Right lobe of liver (tissue), 6 donors: ENCODE data around the gene AGT. TPM values are rescaled to one million over a fixed set of nuclear protein-coding genes. Genes with fewer than 3 reads are reported as not detected.

Experiments used
- ATAC-seq, 4 donors: fragments of 200-7000 bp; cut with Tn5 transposase; one replicate each; pipeline ENCODE4 v1.9.1; 2020; ENCODE audit warnings: mild to moderate bottlenecking in 4 of 4, moderate library complexity in 4 of 4
- DNase-seq, 3 donors: peaks; one replicate each; pipeline ENCODE4 v3.0.0-alpha.2; 2020
- H3K27ac ChIP-seq, 3 donors: fragments of 200-600 bp; one replicate each; pipeline ENCODE4 v1.8.0; 2022
- H3K27me3 ChIP-seq, 2 donors: fragments of 200-600 bp; one replicate each; pipeline ENCODE4 v1.8.0; 2022
- H3K36me3 ChIP-seq, 4 donors: fragments of 200-600 bp; sonication (generic) in 1 of 4; one replicate each; pipeline versions ENCODE4 v1.5.1 to v1.8.0; 2017 to 2022; ENCODE audit warnings: control low read depth in 1 of 4
- H3K4me1 ChIP-seq, 4 donors: fragments of 200-600 bp; sonication (generic) in 1 of 4; one replicate each; pipeline versions ENCODE4 v1.5.1 to v1.8.0; 2017 to 2022; ENCODE audit warnings: control low read depth in 1 of 4
- H3K4me3 ChIP-seq, 3 donors: fragments of 200-600 bp; one replicate each; pipeline ENCODE4 v1.8.0; 2022
- H3K9me3 ChIP-seq, 4 donors: fragments of 200-600 bp; sonication (generic) in 1 of 4; one replicate each; pipeline versions ENCODE4 v1.5.1 to v1.8.0; 2017 to 2022; ENCODE audit warnings: control low read depth in 1 of 4
- CTCF ChIP-seq, 4 donors: fragments of 200-600 bp in 3 of 4; fragments of 450-650 bp in 1 of 4; IDR thresholded peaks; one replicate each; pipeline versions ENCODE4 v1.5.1 to v1.8.0; 2016 to 2022; ENCODE audit warnings: antibody characterized with exemption in 4 of 4, mild to moderate bottlenecking in 2 of 4
- POLR2A ChIP-seq: fragments of 450-650 bp; IDR thresholded peaks from one replicate; pipeline ENCODE4 v1.6.1; 2017; ENCODE audit warnings: antibody characterized with exemption, mild to moderate bottlenecking
- WGBS: methylation state at CpG from one replicate; pipeline ENCODE4 v1.1.6; 2018; ENCODE audit warnings: low coverage, low lambda C conversion rate; ENCODE audit not compliant: insufficient coverage; ENCODE audit errors: missing lambda C conversion rate; 5-methylcytosine and 5-hydroxymethylcytosine counted together
- intact Hi-C, 2 donors: fragments of 100-400 bp; cut with DNase I; formaldehyde crosslinking; loops; one replicate each; pipeline versions ENCODE4 v1.11.2 to v1.14.1; 2022
- total RNA-seq, 6 experiments: library from RNA; depleted of rRNA in 2 of 6; stranded (reverse); fragments of >200 nt in 2 of 6; fragmentation: NEBNext Ultra II Directional in 3 of 6; extraction: Animal tissue kit (Norgen Biotek cat#: 25700) in 3 of 6; gene quantifications; one replicate each; pipeline versions ENCODE4 v1.1.0 to v1.2.4, GENCODE V29; 2016 to 2023
- donor health status: DM: no; HTN: yes; CAD: no.
- donor health status: DM: no; HTN: no; CAD: no.
- donor health status: DM: no; HTN: no; CAD: no.
- donor health status: DM: no; HTN: yes; CAD: no.
- donor health status: DM: no; HTN: yes; CAD: no.

The AGT gene
- total RNA-seq, 6 experiments from 2014 or later = 1,076 to 2,346 (median 1,911) TPM

GRCh38 chr1:230713547-230713914, 391 bp downstream of the AGT start:
- intact Hi-C loops = loop anchor here in 1 of 2 donors (10.0 kb wide), 1 partner anchor 61 kb away; no protein-coding TSS in a partner anchor
- H3K27me3 ChIP-seq = no peaks in the 10 kb centered on the region
- ATAC-seq = peak in 1 of 4 donors; percentile 2
- peaks cover 0 to 42% (median 6%) of the 10 kb centered on the region in 4 donors for H3K4me1 ChIP-seq
- peaks cover 0 to 34% (median 13%) of the 10 kb centered on the region in 4 donors for H3K36me3 ChIP-seq
- H3K4me3 ChIP-seq = peak overlapping the region; percentile 63 to 82 (median 81)
- no peak for DNase-seq
- H3K27ac ChIP-seq = peak overlapping the region; percentile 75 to 97 (median 83)
- TF ChIP-seq CTCF (IDR thresholded peaks at IDR 0.05) (no peak), POLR2A (no peak)
- WGBS = 30% methylated on average over 3 of the region's 8 CpGs
- no peaks in the 10 kb centered on the region for H3K9me3 ChIP-seq

- Histone ChIP-seq H3K36me3 (peaks cover 0 to 38% (median 14%) of the 10 kb centered on the region in 4 donors), H3K4me1 (peaks cover 0 to 42% (median 6%) of the 10 kb centered on the region in 4 donors), H3K4me3 (peak overlapping the region; percentile 63 to 82 (median 81)), H3K27me3 (no peaks in the 10 kb centered on the region), H3K27ac (peak overlapping the region; percentile 75 to 97 (median 83)), H3K9me3 (no peaks in the 10 kb centered on the region)
- TF ChIP-seq CTCF (IDR thresholded peaks at IDR 0.05) (no peak), POLR2A (no peak)
- ATAC-seq = no peak
- 52% methylated on average over 6 of the region's 7 CpGs for WGBS
- no peak for DNase-seq
- intact Hi-C loops = loop anchor here in 1 of 2 donors (10.0 kb wide), 1 partner anchor 62 kb away; no protein-coding TSS in a partner anchor
Observed at GRCh38 chr1:230713138-230713537, 784 bp downstream of the AGT start.

GRCh38 chr1:230712470-230712942, 1.4 kb downstream of the AGT start:
- ATAC-seq = no peak
- Histone ChIP-seq H3K27ac (peak overlapping the region; percentile 16 to 97 (median 83)), H3K36me3 (peaks cover 0 to 44% (median 17%) of the 10 kb centered on the region in 4 donors), H3K27me3 (no peaks in the 10 kb centered on the region), H3K9me3 (no peaks in the 10 kb centered on the region), H3K4me1 (peaks cover 0 to 42% (median 7%) of the 10 kb centered on the region in 4 donors), H3K4me3 (peak overlapping the region; percentile 63 to 82 (median 81))
- WGBS = 46% methylated on average over 8 of the region's 17 CpGs
- intact Hi-C loops = loop anchor here in 1 of 2 donors (10.0 kb wide), 1 partner anchor 62 kb away; no protein-coding TSS in a partner anchor
- TF ChIP-seq CTCF (IDR thresholded peaks at IDR 0.05) (no peak), POLR2A (peak; percentile 18)
- DNase-seq = no peak

- 14% methylated on average over 1 of the region's 3 CpGs for WGBS
- Histone ChIP-seq H3K36me3 (peaks cover 0 to 57% (median 25%) of the 10 kb centered on the region in 4 donors), H3K9me3 (no peaks in the 10 kb centered on the region), H3K4me1 (peaks cover 0 to 37% (median 9%) of the 10 kb centered on the region in 4 donors), H3K27ac (peak overlapping the region in 2 of 3 donors; percentile 83 to 97), H3K4me3 (peak overlapping the region; percentile 63 to 82 (median 81)), H3K27me3 (no peaks in the 10 kb centered on the region)
- ATAC-seq (no peak), DNase-seq (no peak)
- TF ChIP-seq POLR2A = no peak
- no peak for TF ChIP-seq CTCF (IDR thresholded peaks at IDR 0.05)
- intact Hi-C loops = loop anchor here in 1 of 2 donors (10.0 kb wide), 1 partner anchor 64 kb away; no protein-coding TSS in a partner anchor
Observed at GRCh38 chr1:230711245-230711644, 2.7 kb downstream of the AGT start.
